Right atrium auricular region (tissue), 2 donors: ENCODE measurements around the gene MDP1. TPM values are rescaled to one million over a fixed set of nuclear protein-coding genes. Genes with fewer than 3 reads are reported as not detected.

Experiments
- DNase-seq: peaks from one replicate; pipeline ENCODE4 v3.0.0-alpha.2; 2019; ENCODE audit warnings: low spot score
- H3K27ac ChIP-seq, 2 donors: fragments of 200-600 bp; sonication (generic); 1 replicate in 1 of 2; 2 replicates in 1 of 2; pipeline ENCODE4 v1.5.1; 2016 to 2019
- H3K27me3 ChIP-seq, 2 donors: fragments of 200-600 bp; sonication (generic); one replicate each; pipeline versions ENCODE4 v1.5.1 to v1.6.0; 2017 to 2019
- H3K36me3 ChIP-seq: fragments of 200-600 bp; sonication (generic); one replicate; pipeline ENCODE4 v1.5.1; 2016
- H3K4me1 ChIP-seq, 2 donors: fragments of 200-600 bp; sonication (generic); one replicate each; pipeline versions ENCODE4 v1.5.1 to v1.6.0; 2017 to 2019
- H3K4me3 ChIP-seq, 2 donors: fragments of 200-600 bp; sonication (generic); 1 replicate in 1 of 2; 2 replicates in 1 of 2; pipeline ENCODE4 v1.5.1; 2017 to 2019; ENCODE audit warnings: mild to moderate bottlenecking in 1 of 2, moderate library complexity in 1 of 2
- H3K9me3 ChIP-seq, 2 donors: fragments of 200-600 bp; sonication (generic); one replicate each; pipeline ENCODE4 v1.5.1; 2019
- total RNA-seq, 2 donors: library from RNA; depleted of rRNA; stranded (reverse); fragments of >200 nt; gene quantifications; one replicate each; pipeline ENCODE4 v1.1.0, GENCODE V29; 2016
- TF ChIP-seq, protein P1 (sequence below), 2 donors: fragments of 200-600 bp; sonication (generic); IDR thresholded peaks; one replicate each; pipeline ENCODE4 v1.5.1; 2019; ENCODE audit warnings: antibody characterized with exemption in 2 of 2

Gene MDP1
- 10 to 100 TPM; 15.5 to 19.7 TPM for total RNA-seq

DNA sequence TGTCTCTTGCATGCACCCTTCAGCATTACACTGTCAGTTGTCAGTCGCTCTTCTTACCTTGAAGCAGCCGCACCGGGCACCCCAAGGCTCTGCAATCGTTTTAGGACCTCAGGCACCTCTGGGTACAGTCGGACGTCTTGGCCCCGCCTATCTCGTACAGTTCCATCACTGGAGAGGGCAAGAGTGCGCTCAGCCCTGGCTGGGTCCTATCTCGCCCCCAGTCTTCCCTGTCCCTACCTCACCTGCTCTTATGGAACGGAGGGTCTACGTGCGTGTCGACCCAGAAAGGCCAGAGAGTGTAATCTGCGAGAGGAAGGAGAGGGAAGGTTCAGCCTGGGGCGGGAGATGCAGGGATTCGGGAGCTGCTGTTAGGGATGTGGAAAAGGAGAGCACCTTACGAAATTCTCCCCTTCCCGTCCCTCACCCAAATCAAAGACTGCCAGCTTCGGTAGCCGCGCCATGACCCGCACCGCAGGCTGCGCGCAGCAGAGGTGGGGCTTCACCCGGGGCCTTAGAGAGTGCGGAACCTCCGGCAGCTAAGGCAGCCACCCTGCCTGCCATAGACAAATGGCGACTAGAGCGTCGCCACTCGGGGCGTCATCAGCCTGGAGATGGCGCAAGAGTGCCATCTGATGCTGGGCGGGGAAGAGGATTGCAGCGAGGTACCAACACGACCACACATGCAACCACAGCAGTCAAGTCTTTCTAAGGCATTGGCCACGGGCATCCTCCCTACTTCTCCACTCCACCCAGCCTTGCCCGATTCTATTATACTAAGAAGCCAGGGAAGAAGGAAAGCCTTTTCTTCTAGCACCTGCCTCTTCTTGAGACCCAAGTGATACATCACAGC is at the start of gene MDP1:
MDP1 (minus strand) TSS at position 572 of the 850 bp plus-strand sequence; CDS start at position 461, 111 bp downstream.
- H3K36me3 ChIP-seq = peaks cover 7% of the 10 kb centered on the region
- no peaks in the 10 kb centered on the region for H3K9me3 ChIP-seq
- DNase-seq = peak; percentile 88
- peaks cover 0 to 35% of the 10 kb centered on the region in 2 donors for H3K4me1 ChIP-seq
- H3K4me3 ChIP-seq = peak within 1 kb of the TSS; percentile 68 to 72
- H3K27me3 ChIP-seq = no peaks in the 10 kb centered on the region
- TF ChIP-seq, protein P1, sequence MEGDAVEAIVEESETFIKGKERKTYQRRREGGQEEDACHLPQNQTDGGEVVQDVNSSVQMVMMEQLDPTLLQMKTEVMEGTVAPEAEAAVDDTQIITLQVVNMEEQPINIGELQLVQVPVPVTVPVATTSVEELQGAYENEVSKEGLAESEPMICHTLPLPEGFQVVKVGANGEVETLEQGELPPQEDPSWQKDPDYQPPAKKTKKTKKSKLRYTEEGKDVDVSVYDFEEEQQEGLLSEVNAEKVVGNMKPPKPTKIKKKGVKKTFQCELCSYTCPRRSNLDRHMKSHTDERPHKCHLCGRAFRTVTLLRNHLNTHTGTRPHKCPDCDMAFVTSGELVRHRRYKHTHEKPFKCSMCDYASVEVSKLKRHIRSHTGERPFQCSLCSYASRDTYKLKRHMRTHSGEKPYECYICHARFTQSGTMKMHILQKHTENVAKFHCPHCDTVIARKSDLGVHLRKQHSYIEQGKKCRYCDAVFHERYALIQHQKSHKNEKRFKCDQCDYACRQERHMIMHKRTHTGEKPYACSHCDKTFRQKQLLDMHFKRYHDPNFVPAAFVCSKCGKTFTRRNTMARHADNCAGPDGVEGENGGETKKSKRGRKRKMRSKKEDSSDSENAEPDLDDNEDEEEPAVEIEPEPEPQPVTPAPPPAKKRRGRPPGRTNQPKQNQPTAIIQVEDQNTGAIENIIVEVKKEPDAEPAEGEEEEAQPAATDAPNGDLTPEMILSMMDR (IDR thresholded peaks at IDR 0.05) = peak in 1 of 2 donors; percentile 78
- peak within 1 kb of the TSS; percentile 89 to 90 for H3K27ac ChIP-seq

DNA sequence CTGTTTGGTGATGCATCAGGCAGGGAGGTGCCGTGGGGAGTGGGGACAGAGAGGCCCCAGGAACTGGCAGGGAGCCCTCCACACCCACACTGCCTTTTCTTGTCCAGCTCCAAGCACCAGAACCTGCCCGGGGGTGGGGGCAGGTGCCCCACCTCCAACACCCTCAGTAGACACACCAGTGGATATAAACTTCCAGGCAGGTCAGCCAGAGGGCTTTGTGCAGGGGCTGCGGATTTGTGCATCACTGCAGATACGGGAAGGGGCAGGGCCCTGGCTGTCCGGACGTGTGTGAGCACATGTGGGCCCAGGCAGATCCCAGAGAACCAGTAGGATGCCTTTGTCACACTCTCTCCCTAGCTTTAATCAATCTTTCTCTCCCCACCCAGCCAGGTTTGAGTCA is 48.4 kb upstream of the MDP1 start:
- Histone ChIP-seq H3K4me3 (no peak overlapping the region), H3K27ac (no peak overlapping the region), H3K27me3 (no peaks in the 10 kb centered on the region), H3K4me1 (no peaks in the 10 kb centered on the region), H3K36me3 (peaks cover 9% of the 10 kb centered on the region), H3K9me3 (no peaks in the 10 kb centered on the region)
- no peak for DNase-seq
- TF ChIP-seq, protein P1 (IDR thresholded peaks at IDR 0.05) = no peak

DNA sequence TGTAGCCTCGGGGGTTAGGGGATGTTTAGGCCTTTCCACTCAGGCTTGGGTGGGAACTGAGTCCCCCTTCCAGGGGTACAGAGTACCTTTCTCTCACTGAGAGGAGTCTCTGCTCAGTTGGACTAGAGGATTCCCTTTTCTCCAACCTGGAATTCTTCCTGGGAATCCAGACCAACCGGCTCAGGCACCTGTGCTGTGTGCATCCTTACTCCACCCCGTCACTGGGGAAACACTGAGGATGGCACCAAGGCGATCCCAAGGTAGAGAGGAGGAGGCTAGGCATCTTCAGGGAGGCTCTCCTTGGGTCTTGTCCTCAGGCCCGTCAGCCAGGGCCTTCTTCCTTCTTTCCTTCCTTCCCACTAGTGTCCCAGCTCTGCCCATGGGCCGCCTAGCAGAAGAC is 48.0 kb upstream of the MDP1 start:
- Histone ChIP-seq H3K4me3 (no peak overlapping the region), H3K27ac (no peak overlapping the region), H3K4me1 (no peaks in the 10 kb centered on the region), H3K9me3 (no peaks in the 10 kb centered on the region), H3K27me3 (no peaks in the 10 kb centered on the region), H3K36me3 (peaks cover 9% of the 10 kb centered on the region)
- DNase-seq = no peak
- TF ChIP-seq, protein P1 (IDR thresholded peaks at IDR 0.05) = no peak

DNA sequence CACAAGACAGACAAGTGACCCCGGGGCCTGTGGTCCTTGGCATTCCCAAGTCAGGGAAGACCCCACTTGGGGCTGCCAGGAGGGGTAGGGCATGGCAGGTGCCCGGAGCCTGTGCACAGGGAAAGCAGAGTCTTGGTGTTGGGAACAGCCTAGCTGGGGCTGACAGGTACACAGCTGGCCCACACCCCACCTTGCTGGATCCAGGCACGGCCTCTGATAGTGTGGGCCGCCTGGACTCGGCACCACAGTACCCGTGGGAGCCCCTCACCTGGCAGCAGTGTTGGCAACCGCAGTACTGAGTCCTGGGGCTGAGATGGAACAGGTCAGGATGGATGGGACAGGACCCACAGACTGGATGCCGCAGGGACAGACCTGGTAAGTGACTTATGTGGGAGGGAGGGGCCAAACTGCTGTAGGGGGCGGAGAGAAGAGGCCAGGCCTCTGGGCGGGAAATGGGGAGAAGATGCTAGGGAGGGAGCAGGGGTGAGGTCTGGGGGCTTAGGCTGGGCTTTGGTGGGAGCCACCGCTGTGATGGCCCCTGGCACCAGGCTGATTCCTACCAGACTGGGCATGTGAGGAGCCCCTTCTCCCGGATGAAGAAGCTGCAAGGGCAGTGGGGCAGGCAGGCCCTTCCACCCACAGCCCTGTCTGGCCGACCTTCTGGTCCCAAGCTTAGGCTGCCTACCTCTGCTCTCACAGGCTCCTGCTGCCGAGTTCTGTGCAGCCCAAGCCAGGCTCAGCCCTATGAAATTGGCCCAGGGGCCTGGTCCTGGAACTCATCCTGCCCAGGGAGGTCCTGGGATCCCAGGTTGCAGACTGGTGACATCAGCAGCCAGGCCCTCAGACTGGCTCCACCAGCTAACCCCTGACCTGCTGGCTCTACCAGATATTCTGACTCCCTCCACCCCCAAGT is 47.2 kb upstream of the MDP1 start, which contains the start of gene TGM1:
TGM1 (minus strand) TSS at position 357 of the 913 bp plus-strand sequence. CDS start 825 bp downstream, outside the sequence.
- TF ChIP-seq, protein P1 (IDR thresholded peaks at IDR 0.05) = no peak
- Histone ChIP-seq H3K9me3 (no peaks in the 10 kb centered on the region), H3K4me1 (no peaks in the 10 kb centered on the region), H3K36me3 (peaks cover 9% of the 10 kb centered on the region), H3K4me3 (no peak within 1 kb of the TSS), H3K27ac (no peak within 1 kb of the TSS), H3K27me3 (no peaks in the 10 kb centered on the region)
- DNase-seq = no peak

DNA sequence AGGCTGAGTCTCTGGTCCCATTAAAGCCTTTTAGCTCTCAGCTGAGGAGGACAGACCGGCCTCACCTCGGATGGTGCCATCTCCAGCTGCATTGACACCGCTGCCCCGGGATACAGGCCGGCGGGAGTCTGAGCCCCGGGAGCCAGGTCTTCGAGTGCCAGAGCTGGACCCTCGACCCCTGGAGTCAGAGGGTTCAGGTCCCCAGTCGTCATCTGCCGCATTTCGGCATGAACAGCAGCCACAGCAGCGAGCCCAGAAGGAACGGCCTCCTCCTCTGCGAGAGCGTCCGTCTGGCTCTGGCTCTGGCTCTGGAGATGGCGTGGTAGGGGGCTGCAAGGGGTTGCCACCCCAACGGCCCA is 46.1 kb upstream of the MDP1 start:
- DNase-seq = no peak
- no peaks in the 10 kb centered on the region for H3K27me3 ChIP-seq
- no peak overlapping the region for H3K27ac ChIP-seq
- TF ChIP-seq, protein P1 (IDR thresholded peaks at IDR 0.05) = no peak
- no peaks in the 10 kb centered on the region for H3K9me3 ChIP-seq
- H3K36me3 ChIP-seq = peaks cover 4% of the 10 kb centered on the region
- no peak overlapping the region for H3K4me3 ChIP-seq
- no peaks in the 10 kb centered on the region for H3K4me1 ChIP-seq
